H1 (cell line): Measurements from ENCODE around the gene CNST.

Experiments
- CHD2 ChIP-seq: IDR thresholded peaks from 2 replicates; pipeline ENCODE4 v1.6.1; 2012; ENCODE audit warnings: low read length, improper control_type of control experiment
- CTCF ChIP-seq, 3 experiments: IDR thresholded peaks; 1 replicate in 2 of 3; 2 replicates in 1 of 3; pipeline versions ENCODE4 v1.5.1 to v1.6.1; 2011; ENCODE audit warnings: low read length in 3 of 3, mild to moderate bottlenecking in 3 of 3, inconsistent platforms in 2 of 3, low read depth in 1 of 3, moderate library complexity in 1 of 3; ENCODE audit not compliant: insufficient read depth in 1 of 3; ENCODE audit errors: control extremely low read depth in 1 of 3
- E2F6 ChIP-seq: IDR thresholded peaks from 2 replicates; pipeline ENCODE4 v1.6.1; 2012; ENCODE audit warnings: inconsistent platforms
- EGR1 ChIP-seq: IDR thresholded peaks from 2 replicates; pipeline ENCODE4 v1.6.1; 2011; ENCODE audit warnings: low read depth, low read length, borderline replicate concordance
- EZH2 ChIP-seq: fragments of 200-600 bp; sonication (generic); IDR thresholded peaks from 2 replicates; pipeline ENCODE4 v1.7.1; 2012; ENCODE audit warnings: low read depth, mild to moderate bottlenecking, moderate library complexity, low read length, inconsistent platforms; ENCODE audit not compliant: severe bottlenecking
- POLR2A ChIP-seq, 2 experiments: IDR thresholded peaks; 1 replicate in 1 of 2; 2 replicates in 1 of 2; pipeline ENCODE4 v1.6.1; 2011; ENCODE audit warnings: low read depth in 2 of 2, low read length in 2 of 2, mild to moderate bottlenecking in 2 of 2; ENCODE audit errors: control extremely low read depth in 1 of 2
- POLR2AphosphoS5 ChIP-seq: IDR thresholded peaks from 2 replicates; pipeline ENCODE4 v1.6.1; 2011; ENCODE audit warnings: low read depth, low read length
- RAD21 ChIP-seq, 2 experiments: IDR thresholded peaks in 1 of 2; conservative IDR thresholded peaks in 1 of 2; 2 replicates each; pipeline ENCODE4 v1.6.1; 2011; ENCODE audit warnings: low read depth in 2 of 2, low read length in 2 of 2, improper control_type of control experiment in 1 of 2, inconsistent platforms in 1 of 2, mild to moderate bottlenecking in 1 of 2, moderate library complexity in 1 of 2
- SAP30 ChIP-seq: fragments of 300-600 bp; sonication (generic); IDR thresholded peaks from 2 replicates; pipeline ENCODE4 v1.7.1; 2012; ENCODE audit warnings: low read length, moderate library complexity, mild to moderate bottlenecking, inconsistent platforms; ENCODE audit not compliant: insufficient read depth, insufficient replicate concordance
- SP1 ChIP-seq: IDR thresholded peaks from 2 replicates; pipeline ENCODE4 v1.6.1; 2011; ENCODE audit warnings: low read depth, low read length
- USF2 ChIP-seq: IDR thresholded peaks from 2 replicates; pipeline ENCODE4 v1.6.1; 2011; ENCODE audit warnings: low read length, improper control_type of control experiment

- TF ChIP-seq CTCF (IDR thresholded peaks at IDR 0.05; ENCODE audit: control extremely low read depth in 1 of 3, insufficient read depth in 1 of 3, low read depth in 1 of 3, low read length in 3 of 3) = no peak
- no peak for TF ChIP-seq USF2
- TF ChIP-seq POLR2AphosphoS5 = no peak
- no peak for TF ChIP-seq EZH2
- TF ChIP-seq POLR2A (IDR thresholded peaks at IDR 0.05; ENCODE audit: control extremely low read depth in 1 of 2, low read depth in 2 of 2, low read length in 2 of 2) = no peak
- no peak for TF ChIP-seq RAD21 (IDR thresholded peaks at IDR 0.05 in 1 of 2, conservative IDR thresholded peaks at IDR 0.05 in 1 of 2; ENCODE audit: low read depth in 2 of 2, low read length in 2 of 2)
- no peak for TF ChIP-seq CHD2
- no peak for TF ChIP-seq EGR1
- TF ChIP-seq SAP30 = no peak
- TF ChIP-seq SP1 = no peak
- TF ChIP-seq E2F6 = no peak
Observed at GRCh38 chr1:246711548-246712003, 145.3 kb downstream of the CNST start.
